ENCODE results near the gene CCDC157. TPM values are rescaled to one million over a fixed set of nuclear protein-coding genes. Genes with fewer than 3 reads are reported as not detected.
A peak's percentile ranks its signal among the peaks of the same experiment; 100 is the strongest.

The CCDC157 gene
- total RNA-seq, 2 experiments from 2014 or later, result 2.2 to 2.4 TPM

DNA sequence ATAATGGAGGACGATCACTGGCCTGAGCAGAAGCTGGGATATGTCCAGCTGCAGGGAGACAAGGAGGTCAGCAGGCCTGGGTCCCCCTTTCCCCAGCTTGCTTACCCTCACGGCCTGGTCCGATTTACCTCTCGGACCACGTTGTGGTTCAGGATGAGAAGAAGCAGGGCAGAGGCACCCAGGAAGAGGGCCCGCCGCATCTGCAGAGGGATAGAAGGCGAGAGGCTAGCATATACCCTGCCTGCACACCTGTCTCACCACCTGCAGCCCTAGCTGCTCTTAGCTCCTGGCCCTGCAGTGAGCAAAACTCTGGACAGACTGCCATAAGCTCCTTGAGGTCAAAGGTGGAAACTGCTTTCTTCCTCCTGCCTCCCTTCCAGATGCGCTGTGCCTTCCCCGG, 29.1 kb downstream of the CCDC157 start:
- H3K4me3 Mint-ChIP-seq, result peak overlapping the region; percentile 76
- H3K36me3 Mint-ChIP-seq (ENCODE audit: low read depth), result no peaks in the 10 kb centered on the region
- H3K27ac Mint-ChIP-seq, result no peak overlapping the region
- ATAC-seq, result no peak
- ChIA-PET POLR2A (interaction anchor here (0.6 to 2.5 kb wide), 4 partner anchors 8 to 1037 kb away, joined by 3 to 19 read pairs (median 4); partner anchors contain the start of gene CASTOR1), CTCF (interaction anchor here (0.7 to 21.0 kb wide), 12 partner anchors 11 to 125 kb away, joined by 3 to 472 read pairs (median 4); partner anchors contain the start of genes CASTOR1 and SEC14L2)
- DNase-seq, result no peak
- peaks cover 9% of the 10 kb centered on the region for H3K4me1 Mint-ChIP-seq (ENCODE audit: low read depth)
- no peaks in the 10 kb centered on the region for H3K9me3 Mint-ChIP-seq
- H3K27me3 Mint-ChIP-seq, result no peaks in the 10 kb centered on the region
- TF ChIP-seq, protein P1, sequence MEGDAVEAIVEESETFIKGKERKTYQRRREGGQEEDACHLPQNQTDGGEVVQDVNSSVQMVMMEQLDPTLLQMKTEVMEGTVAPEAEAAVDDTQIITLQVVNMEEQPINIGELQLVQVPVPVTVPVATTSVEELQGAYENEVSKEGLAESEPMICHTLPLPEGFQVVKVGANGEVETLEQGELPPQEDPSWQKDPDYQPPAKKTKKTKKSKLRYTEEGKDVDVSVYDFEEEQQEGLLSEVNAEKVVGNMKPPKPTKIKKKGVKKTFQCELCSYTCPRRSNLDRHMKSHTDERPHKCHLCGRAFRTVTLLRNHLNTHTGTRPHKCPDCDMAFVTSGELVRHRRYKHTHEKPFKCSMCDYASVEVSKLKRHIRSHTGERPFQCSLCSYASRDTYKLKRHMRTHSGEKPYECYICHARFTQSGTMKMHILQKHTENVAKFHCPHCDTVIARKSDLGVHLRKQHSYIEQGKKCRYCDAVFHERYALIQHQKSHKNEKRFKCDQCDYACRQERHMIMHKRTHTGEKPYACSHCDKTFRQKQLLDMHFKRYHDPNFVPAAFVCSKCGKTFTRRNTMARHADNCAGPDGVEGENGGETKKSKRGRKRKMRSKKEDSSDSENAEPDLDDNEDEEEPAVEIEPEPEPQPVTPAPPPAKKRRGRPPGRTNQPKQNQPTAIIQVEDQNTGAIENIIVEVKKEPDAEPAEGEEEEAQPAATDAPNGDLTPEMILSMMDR (IDR thresholded peaks at IDR 0.05), result no peak
- intact Hi-C loops (cut with micrococcal nuclease), result no loop called here

DNA sequence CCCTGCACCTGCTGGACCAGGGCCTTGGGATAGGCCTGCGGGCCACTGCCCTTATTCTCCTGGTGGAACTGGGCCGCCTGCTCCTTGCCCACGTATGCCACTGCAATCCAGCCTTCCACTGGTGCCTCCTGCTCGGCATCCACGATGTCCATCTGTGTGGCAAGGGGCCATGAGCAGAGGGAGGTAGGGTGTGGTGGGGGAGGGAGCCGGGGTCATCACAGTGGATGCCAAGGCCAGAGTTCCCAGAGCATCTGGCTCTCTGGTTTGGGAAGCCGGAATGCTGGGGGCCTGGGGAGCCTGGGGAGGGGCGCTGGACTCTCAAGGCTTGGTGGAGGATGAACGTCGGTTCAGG, 29.8 kb downstream of the CCDC157 start:
- intact Hi-C loops (cut with micrococcal nuclease), result no loop called here
- CTCF ChIA-PET, result interaction anchor here (0.9 to 21.0 kb wide), 10 partner anchors 10 to 122 kb away, joined by 3 to 472 read pairs (median 7); partner anchors contain the start of genes CASTOR1, MTFP1 and SEC14L2
- no peaks in the 10 kb centered on the region for H3K27me3 Mint-ChIP-seq
- TF ChIP-seq, protein P1 (IDR thresholded peaks at IDR 0.05), result no peak
- POLR2A ChIA-PET, result interaction anchor here (1.3 to 2.5 kb wide), 2 partner anchors 9 to 98 kb away, joined by 4 to 19 read pairs; partner anchors contain the start of gene CASTOR1
- peak overlapping the region; percentile 76 for H3K4me3 Mint-ChIP-seq
- DNase-seq (no peak), ATAC-seq (no peak)
- no peak overlapping the region for H3K27ac Mint-ChIP-seq
- no peaks in the 10 kb centered on the region for H3K36me3 Mint-ChIP-seq (ENCODE audit: low read depth)
- H3K9me3 Mint-ChIP-seq, result no peaks in the 10 kb centered on the region
- peaks cover 9% of the 10 kb centered on the region for H3K4me1 Mint-ChIP-seq (ENCODE audit: low read depth)

DNA sequence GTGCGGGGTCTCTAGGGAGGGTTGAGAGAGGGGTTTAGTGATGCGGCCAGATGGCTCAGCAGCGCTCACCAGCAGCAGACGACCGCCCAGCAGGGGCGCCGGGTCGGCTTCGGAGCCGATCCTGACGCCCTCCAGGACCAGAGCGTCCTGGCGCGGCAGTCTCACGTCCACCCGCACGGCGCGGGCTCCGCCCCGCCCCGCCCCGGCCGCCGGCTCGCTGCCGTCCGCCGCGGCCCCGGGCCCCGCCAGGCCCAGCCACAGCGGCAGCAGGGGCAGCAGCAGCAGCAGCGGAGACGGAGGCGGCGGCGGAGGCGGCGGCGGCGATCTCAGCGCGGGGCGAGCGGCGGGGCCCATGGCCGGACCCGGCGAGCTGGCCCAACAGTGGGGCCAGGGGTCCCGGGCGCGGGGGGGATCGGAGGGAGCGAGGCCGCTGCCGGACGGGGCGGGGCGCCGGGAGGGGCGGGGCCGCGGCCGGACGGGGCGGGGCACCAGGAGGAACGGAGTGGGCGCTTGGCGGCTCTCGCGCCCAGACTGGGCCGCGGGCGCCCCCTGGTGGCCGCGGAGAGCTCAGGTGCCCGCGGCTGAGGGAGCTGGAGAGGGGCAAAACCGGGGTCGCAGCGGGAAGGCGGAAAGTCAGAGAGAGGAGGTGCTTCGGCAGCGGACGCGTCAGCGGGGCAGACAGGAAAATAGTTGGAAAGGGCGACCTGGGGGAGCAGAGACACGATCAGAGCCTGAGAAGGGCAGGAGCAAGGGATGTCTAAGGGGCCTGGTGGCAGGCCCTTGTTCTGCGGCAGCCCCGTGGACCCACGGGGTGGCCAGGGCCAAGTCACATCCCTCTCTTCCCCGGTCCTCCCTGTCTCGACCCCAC, 30.4 kb downstream of the CCDC157 start, which contains the start of gene RNF215:
TSS of gene RNF215 (minus strand) at position 452 of the 868 bp plus-strand sequence. CDS start at position 354, 98 bp downstream.
- Mint-ChIP-seq H3K36me3 (ENCODE audit: low read depth) (no peaks in the 10 kb centered on the region), H3K4me3 (peak within 1 kb of the TSS; percentile 76), H3K9me3 (no peaks in the 10 kb centered on the region), H3K27ac (peak within 1 kb of the TSS; percentile 43), H3K4me1 (ENCODE audit: low read depth) (peaks cover 15% of the 10 kb centered on the region), H3K27me3 (no peaks in the 10 kb centered on the region)
- TF ChIP-seq, protein P1 (IDR thresholded peaks at IDR 0.05), result peak; percentile 89
- ATAC-seq (peak; percentile 78), DNase-seq (peak; percentile 78)
- intact Hi-C loops (cut with micrococcal nuclease), result no loop called here
- ChIA-PET CTCF (interaction anchor here (0.6 to 21.0 kb wide), 38 partner anchors 8 to 284 kb away, joined by 3 to 472 read pairs (median 4); partner anchors contain the start of genes CASTOR1, CCDC157, MTFP1 and SEC14L2), POLR2A (interaction anchor here (0.6 to 2.5 kb wide), 5 partner anchors 30 to 118 kb away, joined by 3 to 19 read pairs (median 3); partner anchors contain the start of genes CASTOR1, CCDC157 and SF3A1)

DNA sequence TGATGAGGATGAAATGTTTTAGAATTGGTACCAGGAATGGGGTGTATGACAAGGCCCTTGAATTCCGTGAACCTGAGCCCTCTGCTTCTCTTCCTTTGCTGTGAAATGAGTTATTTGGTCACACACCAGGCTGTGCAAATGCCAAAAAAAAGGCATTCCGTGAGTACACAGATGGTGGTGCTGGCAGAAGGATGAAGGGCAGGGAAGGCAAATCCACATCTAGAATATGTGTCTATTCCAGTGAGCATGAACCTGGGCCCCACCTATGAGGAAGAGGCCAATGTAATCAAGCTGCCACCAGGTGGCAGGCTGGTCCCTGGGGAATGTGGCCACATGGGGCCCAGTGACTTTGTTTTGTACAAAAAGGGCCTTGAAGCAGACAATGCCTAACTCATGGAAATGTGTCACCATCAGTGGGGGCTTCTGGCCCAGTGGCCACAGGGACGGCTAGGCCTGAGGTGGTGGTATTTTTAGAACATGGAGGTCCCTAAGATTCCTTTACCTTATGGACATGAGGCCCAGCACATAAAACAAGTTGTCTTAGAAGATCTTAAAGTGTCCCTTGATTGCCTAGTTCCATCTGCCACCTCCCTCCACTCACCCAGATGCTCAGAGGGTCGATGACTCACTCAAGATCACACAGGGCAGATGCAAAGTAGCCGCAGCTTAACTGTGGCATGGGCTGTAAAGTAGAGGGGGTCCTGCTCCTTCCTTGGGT, 34.3 kb downstream of the CCDC157 start:
- peak; percentile 75 for ATAC-seq

More for the DNA sequence above, 34.3 kb downstream of the CCDC157 start:
- Mint-ChIP-seq H3K9me3 (no peaks in the 10 kb centered on the region), H3K4me3 (no peak overlapping the region), H3K36me3 (ENCODE audit: low read depth) (no peaks in the 10 kb centered on the region), H3K27me3 (no peaks in the 10 kb centered on the region), H3K27ac (peak overlapping the region; percentile 93), H3K4me1 (ENCODE audit: low read depth) (peaks cover 29% of the 10 kb centered on the region)
- DNase-seq, result peak; percentile 90
- CTCF ChIA-PET, result interaction anchor here (0.6 to 21.0 kb wide), 36 partner anchors 10 to 283 kb away, joined by 3 to 472 read pairs (median 5); partner anchors contain the start of genes CASTOR1, CCDC157, MTFP1 and SF3A1
- POLR2A ChIA-PET, result interaction anchor here (0.6 to 2.8 kb wide), 7 partner anchors 19 to 174 kb away, joined by 3 to 20 read pairs (median 3); no protein-coding TSS in a partner anchor
- intact Hi-C loops (cut with micrococcal nuclease), result loop anchor here (1.0 to 2.0 kb wide), 2 partner anchors 34 to 94 kb away; partner anchors contain the start of gene MTFP1
- TF ChIP-seq, protein P1 (IDR thresholded peaks at IDR 0.05), result peak; percentile 91

All from activated CD8-positive, alpha-beta T cell treated with anti-CD3 and anti-CD28 coated beads for 36 hours (primary cell).